Measurements from ENCODE around the gene WTAP.

Gene WTAP

DNA sequence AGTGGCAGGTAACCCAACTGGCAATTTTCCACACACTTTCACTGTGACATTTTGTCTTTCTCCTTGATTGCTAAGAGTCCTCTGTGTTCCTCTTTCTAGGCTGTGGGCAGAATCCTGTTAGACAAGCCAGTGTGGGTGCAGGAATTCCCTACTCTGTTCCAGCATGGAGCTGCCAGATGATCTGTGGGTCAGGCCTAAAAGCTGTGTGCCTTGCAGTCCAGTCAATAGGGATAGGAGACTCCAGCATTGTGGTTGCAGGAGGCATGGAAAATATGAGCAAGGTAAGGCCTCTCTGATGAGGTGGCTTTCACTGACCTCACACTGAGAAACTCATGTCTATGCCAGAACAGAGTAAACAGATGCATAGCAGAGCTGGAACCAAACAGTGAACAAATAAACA lies 39.6 kb downstream of the WTAP start:
- peaks cover 83% of the 10 kb centered on the region for H3K36me3 ChIP-seq (ENCODE audit: insufficient read depth, low read length)
- H3K27ac ChIP-seq (ENCODE audit: low read depth, low read length) = no peak overlapping the region
- no peaks in the 10 kb centered on the region for H3K27me3 ChIP-seq (ENCODE audit: insufficient read depth, low read length)
- no peak overlapping the region for H3K4me3 ChIP-seq (ENCODE audit: low read length)
- H3K9me3 ChIP-seq (ENCODE audit: insufficient read depth, low read depth, low read length) = peaks cover 6% of the 10 kb centered on the region; the same call in 1 of the 2 replicates
- H3K9ac ChIP-seq (ENCODE audit: low read depth, low read length) = no peak overlapping the region
- no peaks in the 10 kb centered on the region; the same call in 1 of the 2 replicates for H3K4me1 ChIP-seq (ENCODE audit: insufficient read depth, low read length)

DNA sequence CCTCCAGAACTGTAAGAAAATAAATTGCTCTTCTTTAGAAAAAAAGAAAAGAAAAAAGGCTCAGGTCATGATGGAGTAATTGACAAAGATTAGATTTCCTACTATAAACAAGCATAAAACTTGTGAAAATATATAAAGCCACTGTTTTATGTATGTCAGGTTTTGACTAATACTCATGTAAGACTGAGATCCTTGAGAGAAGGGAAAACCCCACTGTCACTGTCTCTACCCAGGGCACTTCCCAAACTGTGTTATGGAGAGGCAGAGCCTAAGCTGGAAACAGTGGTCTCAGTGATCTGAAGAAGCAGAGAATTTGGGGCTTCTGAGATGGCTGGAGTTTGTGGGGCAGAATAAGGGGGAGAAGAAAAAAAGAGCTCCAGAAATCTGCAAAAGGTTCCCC lies 42.2 kb downstream of the WTAP start:
- Histone ChIP-seq H3K9me3 (ENCODE audit: insufficient read depth, low read depth, low read length) (peaks cover 6% of the 10 kb centered on the region; the same call in 1 of the 2 replicates), H3K9ac (ENCODE audit: low read depth, low read length) (no peak overlapping the region)

DNA sequence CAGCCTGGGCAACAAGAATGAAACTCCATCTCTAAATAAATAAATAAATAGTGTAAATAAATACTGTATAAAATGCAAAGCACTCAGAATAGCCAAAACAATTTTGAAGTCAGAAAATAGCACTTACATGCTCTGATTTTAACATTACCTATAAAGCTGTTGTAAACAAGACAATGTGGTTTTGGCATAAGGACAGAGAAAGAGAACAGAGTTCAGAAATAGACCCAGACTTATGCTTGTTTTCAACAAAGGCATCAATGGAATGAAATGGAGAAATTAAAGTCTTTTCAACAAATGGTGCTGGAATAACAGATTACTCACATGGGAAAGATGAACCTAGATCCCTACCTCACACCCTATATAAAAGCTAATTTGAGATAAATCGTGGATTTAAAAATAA lies 44.9 kb downstream of the WTAP start:
- Histone ChIP-seq H3K9ac (ENCODE audit: low read depth, low read length) (no peak overlapping the region), H3K9me3 (ENCODE audit: insufficient read depth, low read depth, low read length) (peaks cover 6% of the 10 kb centered on the region; the same call in 1 of the 2 replicates), H3K36me3 (ENCODE audit: insufficient read depth, low read length) (peaks cover 98% of the 10 kb centered on the region), H3K4me1 (ENCODE audit: insufficient read depth, low read length) (no peaks in the 10 kb centered on the region), H3K27me3 (ENCODE audit: insufficient read depth, low read length) (no peaks in the 10 kb centered on the region), H3K4me3 (ENCODE audit: low read length) (no peak overlapping the region), H3K27ac (ENCODE audit: low read depth, low read length) (no peak overlapping the region)
- no CpG with 5 or more reads among the region's 1 CpG for WGBS

More for the DNA sequence above, 42.2 kb downstream of the WTAP start:
- no peaks in the 10 kb centered on the region for H3K4me1 ChIP-seq (ENCODE audit: insufficient read depth, low read length)
- no peaks in the 10 kb centered on the region for H3K27me3 ChIP-seq (ENCODE audit: insufficient read depth, low read length)
- H3K4me3 ChIP-seq (ENCODE audit: low read length) = no peak overlapping the region
- H3K36me3 ChIP-seq (ENCODE audit: insufficient read depth, low read length) = peaks cover 94% of the 10 kb centered on the region
- H3K27ac ChIP-seq (ENCODE audit: low read depth, low read length) = no peak overlapping the region

DNA sequence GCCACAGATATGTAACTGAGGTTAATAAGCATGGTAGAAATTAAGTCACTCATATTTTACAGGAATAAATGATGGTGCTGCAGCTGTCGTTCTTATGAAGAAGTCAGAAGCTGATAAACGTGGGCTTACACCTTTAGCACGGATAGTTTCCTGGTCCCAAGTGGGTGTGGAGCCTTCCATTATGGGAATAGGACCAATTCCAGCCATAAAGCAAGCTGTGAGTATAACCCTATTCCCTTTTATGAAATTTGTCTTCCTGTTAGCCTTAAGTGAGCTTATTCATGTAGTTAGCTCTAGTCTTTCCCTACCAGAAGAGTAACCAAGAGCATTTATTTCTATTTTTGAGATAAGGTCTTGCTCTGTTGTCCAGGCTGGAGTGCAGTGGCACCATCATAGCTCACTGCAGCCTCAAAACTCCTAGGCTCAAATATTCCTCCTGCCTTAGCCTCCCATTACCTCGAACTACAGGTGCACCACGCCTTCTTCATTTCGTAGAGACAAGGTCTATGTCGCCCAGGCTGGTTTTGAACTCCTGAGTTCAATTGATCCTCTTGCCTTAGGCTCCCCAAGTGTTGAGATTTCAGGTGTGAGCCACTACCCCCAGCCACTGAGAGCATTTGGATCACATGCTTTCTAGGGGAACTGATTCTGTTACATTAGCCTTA lies 50.1 kb downstream of the WTAP start:
- Histone ChIP-seq H3K4me1 (ENCODE audit: insufficient read depth, low read length) (no peaks in the 10 kb centered on the region), H3K27me3 (ENCODE audit: insufficient read depth, low read length) (no peaks in the 10 kb centered on the region), H3K9ac (ENCODE audit: low read depth, low read length) (no peak overlapping the region), H3K27ac (ENCODE audit: low read depth, low read length) (no peak overlapping the region), H3K4me3 (ENCODE audit: low read length) (no peak overlapping the region), H3K36me3 (ENCODE audit: insufficient read depth, low read length) (peaks cover 100% of the 10 kb centered on the region), H3K9me3 (ENCODE audit: insufficient read depth, low read depth, low read length) (no peaks in the 10 kb centered on the region)
- 98% methylated on average over 7 of the region's 7 CpGs for WGBS

DNA sequence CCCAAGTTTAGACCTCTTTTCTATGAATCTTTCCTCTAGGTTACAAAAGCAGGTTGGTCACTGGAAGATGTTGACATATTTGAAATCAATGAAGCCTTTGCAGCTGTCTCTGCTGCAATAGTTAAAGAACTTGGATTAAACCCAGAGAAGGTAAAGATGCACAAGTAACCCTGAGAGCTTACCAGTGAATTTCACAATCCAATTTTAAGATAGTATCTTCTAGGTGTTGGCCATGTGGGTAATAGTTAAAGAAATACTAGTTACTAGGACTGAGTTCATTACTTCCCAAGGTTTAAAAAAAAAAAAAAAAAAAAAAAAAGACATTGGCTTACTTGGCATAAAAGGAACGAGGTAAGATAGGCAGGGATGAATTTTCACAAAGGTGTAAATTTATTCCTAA lies 50.8 kb downstream of the WTAP start:
- H3K9ac ChIP-seq (ENCODE audit: low read depth, low read length) = no peak overlapping the region
- H3K4me1 ChIP-seq (ENCODE audit: insufficient read depth, low read length) = no peaks in the 10 kb centered on the region
- no peaks in the 10 kb centered on the region for H3K9me3 ChIP-seq (ENCODE audit: insufficient read depth, low read depth, low read length)
- no peaks in the 10 kb centered on the region for H3K27me3 ChIP-seq (ENCODE audit: insufficient read depth, low read length)
- no peak overlapping the region for H3K4me3 ChIP-seq (ENCODE audit: low read length)
- peaks cover 100% of the 10 kb centered on the region for H3K36me3 ChIP-seq (ENCODE audit: insufficient read depth, low read length)
- 96% methylated on average over 1 of the region's 1 CpG for WGBS
- no peak overlapping the region for H3K27ac ChIP-seq (ENCODE audit: low read depth, low read length)

DNA sequence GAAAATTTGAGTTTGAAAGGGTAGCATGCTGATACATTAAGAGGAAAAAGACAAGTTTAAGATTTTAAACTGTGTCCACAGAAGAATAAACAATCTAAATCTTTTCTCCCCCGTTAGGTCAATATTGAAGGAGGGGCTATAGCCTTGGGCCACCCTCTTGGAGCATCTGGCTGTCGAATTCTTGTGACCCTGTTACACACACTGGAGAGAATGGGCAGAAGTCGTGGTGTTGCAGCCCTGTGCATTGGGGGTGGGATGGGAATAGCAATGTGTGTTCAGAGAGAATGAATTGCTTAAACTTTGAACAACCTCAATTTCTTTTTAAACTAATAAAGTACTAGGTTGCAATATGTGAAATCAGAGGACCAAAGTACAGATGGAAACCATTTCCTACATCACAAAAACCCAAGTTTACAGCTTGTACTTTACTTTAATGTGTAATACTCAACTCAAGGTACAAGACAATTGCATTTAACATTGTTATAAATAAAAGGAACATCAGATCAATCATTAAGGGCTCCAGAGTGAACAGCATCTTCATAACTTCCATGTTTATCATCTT lies 51.3 kb downstream of the WTAP start:
- H3K27me3 ChIP-seq (ENCODE audit: insufficient read depth, low read length) = no peaks in the 10 kb centered on the region
- no peak overlapping the region for H3K27ac ChIP-seq (ENCODE audit: low read depth, low read length)
- H3K4me3 ChIP-seq (ENCODE audit: low read length) = no peak overlapping the region
- H3K9me3 ChIP-seq (ENCODE audit: insufficient read depth, low read depth, low read length) = no peaks in the 10 kb centered on the region
- no peak overlapping the region for H3K9ac ChIP-seq (ENCODE audit: low read depth, low read length)
- no peaks in the 10 kb centered on the region for H3K4me1 ChIP-seq (ENCODE audit: insufficient read depth, low read length)
- WGBS = 88% methylated on average over 3 of the region's 3 CpGs
- H3K36me3 ChIP-seq (ENCODE audit: insufficient read depth, low read length) = peaks cover 100% of the 10 kb centered on the region

DNA sequence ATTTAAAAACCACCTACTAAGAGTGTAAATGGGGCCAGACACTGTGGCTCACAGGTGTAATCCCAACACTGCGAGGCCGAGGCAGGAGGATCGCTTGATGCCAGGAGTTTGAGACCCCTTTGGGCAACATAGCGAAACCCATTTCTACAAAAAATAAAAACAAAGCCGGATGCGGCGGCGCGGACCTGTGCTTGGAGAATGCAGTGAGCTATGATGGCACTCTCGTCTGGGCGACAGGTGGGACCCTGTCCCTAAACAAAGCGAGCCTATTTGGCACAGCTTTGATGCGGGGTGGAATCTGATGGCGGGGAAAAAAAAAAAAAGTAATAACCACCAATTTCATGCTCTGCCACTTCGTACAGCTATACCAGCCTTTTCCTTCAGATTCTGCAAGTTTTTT lies 61.0 kb downstream of the WTAP start:
- Histone ChIP-seq H3K27ac (ENCODE audit: low read depth, low read length) (no peak overlapping the region), H3K36me3 (ENCODE audit: insufficient read depth, low read length) (peaks cover 64% of the 10 kb centered on the region), H3K4me3 (ENCODE audit: low read length) (peak overlapping the region; percentile 72), H3K4me1 (ENCODE audit: insufficient read depth, low read length) (peaks cover 15% of the 10 kb centered on the region), H3K27me3 (ENCODE audit: insufficient read depth, low read length) (no peaks in the 10 kb centered on the region), H3K9me3 (ENCODE audit: insufficient read depth, low read depth, low read length) (no peaks in the 10 kb centered on the region), H3K9ac (ENCODE audit: low read depth, low read length) (peak overlapping the region; percentile 92)
- 31% methylated on average over 13 of the region's 15 CpGs for WGBS

DNA sequence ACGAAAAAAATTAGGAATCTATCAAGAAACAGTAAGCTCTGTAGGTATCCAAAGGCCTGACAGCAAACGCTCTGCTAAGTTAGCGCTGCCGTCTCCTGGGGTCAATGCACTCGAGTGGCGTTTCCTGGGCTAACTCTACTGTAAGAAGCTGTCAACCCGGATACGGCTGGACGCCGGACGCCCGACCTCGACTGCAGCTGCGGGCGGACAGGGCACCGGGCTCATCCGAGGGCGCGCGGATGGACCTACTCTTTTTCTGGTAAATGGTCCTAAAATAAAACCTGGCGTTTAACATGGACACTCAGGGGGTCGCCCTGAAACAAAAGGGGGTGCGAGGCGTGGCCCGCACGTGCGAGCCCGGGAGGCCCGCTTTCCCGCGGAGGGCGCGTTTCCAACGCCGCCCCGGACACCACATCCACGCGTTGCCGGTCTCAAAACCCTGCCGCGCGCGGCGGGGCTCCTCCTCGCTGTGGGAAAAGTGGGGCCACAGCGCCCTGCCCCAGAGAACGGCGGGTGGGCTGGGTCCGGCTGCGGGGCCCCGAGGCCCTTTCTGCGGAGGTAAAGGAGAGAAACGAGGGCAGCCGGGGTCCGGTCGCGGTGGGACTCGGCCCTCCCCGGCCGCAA lies 61.6 kb downstream of the WTAP start:
- Histone ChIP-seq H3K4me3 (ENCODE audit: low read length) (peak overlapping the region; percentile 72), H3K36me3 (ENCODE audit: insufficient read depth, low read length) (peaks cover 63% of the 10 kb centered on the region), H3K9me3 (ENCODE audit: insufficient read depth, low read depth, low read length) (no peaks in the 10 kb centered on the region), H3K4me1 (ENCODE audit: insufficient read depth, low read length) (peaks cover 15% of the 10 kb centered on the region), H3K9ac (ENCODE audit: low read depth, low read length) (peak overlapping the region; percentile 92), H3K27ac (ENCODE audit: low read depth, low read length) (peak overlapping the region; percentile 79), H3K27me3 (ENCODE audit: insufficient read depth, low read length) (no peaks in the 10 kb centered on the region)
- 1% methylated on average over 60 of the region's 60 CpGs for WGBS

DNA sequence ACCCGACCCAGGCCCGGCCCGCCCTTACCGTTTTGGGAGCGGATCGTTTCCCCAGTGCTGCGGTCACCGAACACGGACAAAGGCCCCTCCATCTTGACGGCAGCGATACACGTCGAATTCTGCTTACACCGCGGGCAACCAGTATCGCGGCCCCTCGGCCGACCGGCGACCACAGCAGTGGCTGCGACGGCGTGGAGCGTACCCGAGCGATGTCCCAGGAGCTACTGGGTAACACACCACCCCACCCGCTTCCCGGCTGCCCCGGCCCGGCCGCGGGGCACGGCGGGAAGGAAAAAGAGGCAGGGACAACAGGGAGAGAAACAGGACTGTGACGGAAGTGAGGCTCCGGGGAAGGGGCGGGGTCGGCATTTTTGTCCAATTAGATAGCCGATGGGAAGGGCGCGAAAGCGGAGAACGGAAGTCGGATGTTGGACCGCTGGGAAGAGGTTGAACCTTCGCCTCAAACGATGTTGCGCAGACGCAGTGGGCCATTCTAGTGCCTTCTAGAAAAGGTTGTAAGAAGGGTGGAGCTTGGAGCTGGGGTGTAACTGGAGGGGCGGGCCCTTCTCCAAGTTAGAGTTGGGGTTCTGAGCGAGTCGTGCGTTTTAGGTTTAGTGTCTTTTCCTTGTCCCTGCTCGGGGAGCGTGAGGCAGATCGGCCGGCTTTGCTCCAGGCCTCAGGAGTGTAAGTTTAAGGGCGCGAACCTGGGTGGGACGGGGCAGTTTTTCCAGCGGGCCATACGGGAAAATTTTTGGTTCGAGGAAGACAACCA lies 62.3 kb downstream of the WTAP start, which contains the start of gene TCP1:
TCP1 (minus strand) TSS at position 226 of the 772 bp plus-strand sequence; CDS start at position 92, 134 bp downstream.
- H3K4me3 ChIP-seq (ENCODE audit: low read length) = peak within 1 kb of the TSS; percentile 72
- H3K9me3 ChIP-seq (ENCODE audit: insufficient read depth, low read depth, low read length) = no peaks in the 10 kb centered on the region
- peak within 1 kb of the TSS; percentile 92 for H3K27ac ChIP-seq (ENCODE audit: low read depth, low read length)
- no peaks in the 10 kb centered on the region for H3K27me3 ChIP-seq (ENCODE audit: insufficient read depth, low read length)
- WGBS = under 1% methylated on average over 63 of the region's 64 CpGs
- H3K4me1 ChIP-seq (ENCODE audit: insufficient read depth, low read length) = peaks cover 15% of the 10 kb centered on the region
- peak within 1 kb of the TSS; percentile 92 for H3K9ac ChIP-seq (ENCODE audit: low read depth, low read length)
- peaks cover 63% of the 10 kb centered on the region for H3K36me3 ChIP-seq (ENCODE audit: insufficient read depth, low read length)

DNA sequence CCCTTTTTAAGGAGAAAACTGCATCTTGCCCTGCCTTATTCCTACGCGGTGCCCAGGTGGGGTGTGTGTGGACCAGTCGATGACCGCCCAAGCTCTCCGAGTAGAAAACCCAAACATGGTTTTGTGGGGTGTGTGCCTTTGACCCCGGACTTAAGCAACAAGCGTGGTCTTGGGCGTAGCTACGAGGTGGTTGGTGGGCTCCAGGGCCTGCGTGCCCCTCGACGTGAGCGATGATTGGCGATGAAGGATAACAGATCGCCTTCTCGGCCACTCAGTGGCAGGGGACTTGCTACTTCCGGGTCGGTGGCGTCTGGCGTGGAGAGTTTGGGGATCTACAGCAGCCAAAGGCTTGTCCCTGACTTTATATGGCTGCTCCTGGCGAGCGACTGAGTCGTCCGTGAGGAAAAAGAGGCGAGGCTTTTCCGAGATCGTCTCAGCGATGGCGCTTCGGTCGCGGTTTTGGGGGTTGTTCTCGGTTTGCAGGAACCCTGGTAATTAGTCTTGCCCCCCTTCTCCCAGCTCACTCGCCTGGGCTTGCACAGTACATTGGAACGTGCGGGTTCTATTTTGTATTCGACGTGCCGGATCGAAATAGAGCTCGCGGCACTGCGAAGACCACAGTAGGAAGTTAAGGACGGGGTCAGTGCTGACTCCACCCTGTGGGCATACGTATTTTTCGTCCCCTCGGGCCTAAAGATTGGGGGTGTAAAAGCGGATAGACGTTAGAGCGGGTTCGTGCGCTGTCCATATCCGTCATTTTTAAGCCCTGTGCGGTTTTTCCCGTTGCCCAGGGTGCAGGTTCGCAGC lies 63.0 kb downstream of the WTAP start, which contains the start of gene MRPL18:
MRPL18 (plus strand) TSS at position 319 of the 807 bp plus-strand sequence; CDS start at position 440, 121 bp downstream.
- Histone ChIP-seq H3K4me1 (ENCODE audit: insufficient read depth, low read length) (peaks cover 15% of the 10 kb centered on the region), H3K36me3 (ENCODE audit: insufficient read depth, low read length) (peaks cover 58% of the 10 kb centered on the region)

More for the DNA sequence above, 63.0 kb downstream of the WTAP start, which contains the start of gene MRPL18:
- under 1% methylated on average over 56 of the region's 56 CpGs for WGBS
- Histone ChIP-seq H3K9ac (ENCODE audit: low read depth, low read length) (peak within 1 kb of the TSS; percentile 92), H3K4me3 (ENCODE audit: low read length) (peak within 1 kb of the TSS; percentile 72), H3K27me3 (ENCODE audit: insufficient read depth, low read length) (no peaks in the 10 kb centered on the region), H3K27ac (ENCODE audit: low read depth, low read length) (peak within 1 kb of the TSS; percentile 92), H3K9me3 (ENCODE audit: insufficient read depth, low read depth, low read length) (no peaks in the 10 kb centered on the region)
